ENCODE data around the gene DPP9.
A peak's percentile ranks its signal among the peaks of the same experiment; 100 is the strongest.
"Not testable (repeated sequence)": the region's sequence is repeated elsewhere in the genome, so short reads cannot be mapped to it uniquely, and the experiment has no call there.

Gene DPP9

GRCh38 chr19:4745986-4746385 lies 22.3 kb upstream of the DPP9 start:
- Histone ChIP-seq H3K27me3 (peaks cover 0 to 19% of the 10 kb centered on the region in 2 donors), H3K4me3 (no peak overlapping the region), H3K4me1 (peaks cover 0 to 15% (median 10%) of the 10 kb centered on the region in 4 donors), H3K9me3 (peaks cover 0 to 6% (median 0%) of the 10 kb centered on the region in 3 donors), H3K27ac (no peak overlapping the region), H3K36me3 (no peaks in the 10 kb centered on the region)
- intact Hi-C loops (cut with DNase I; ENCODE audit: low total_unique reads): no loop called here
- DNase-seq: no peak
- TF ChIP-seq CTCF (IDR thresholded peaks at IDR 0.05): no peak

DNA sequence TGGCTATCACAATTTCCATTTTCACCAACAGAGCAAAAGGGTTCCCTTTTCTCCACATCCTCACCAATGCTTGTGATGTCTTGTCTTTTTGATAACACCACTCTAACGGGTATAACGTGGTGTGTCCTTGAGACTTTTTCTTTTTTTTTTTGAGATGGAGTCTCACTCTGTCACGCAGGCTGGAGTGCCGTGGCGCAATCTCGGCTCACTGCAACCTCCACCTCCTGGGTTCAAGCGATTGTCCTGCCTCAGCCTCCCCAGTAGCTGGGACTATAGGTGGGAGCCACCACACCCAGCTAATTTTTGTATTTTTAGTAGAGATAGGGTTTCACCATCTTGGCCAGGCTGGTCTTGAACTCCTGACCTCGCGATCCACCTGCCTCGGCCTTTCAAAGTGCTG lies 21.5 kb upstream of the DPP9 start:
- peaks cover 0 to 15% (median 10%) of the 10 kb centered on the region in 4 donors for H3K4me1 ChIP-seq
- H3K36me3 ChIP-seq; intact Hi-C loops (cut with DNase I; ENCODE audit: low total_unique reads); H3K9me3 ChIP-seq; H3K4me3 ChIP-seq; DNase-seq: not testable (repeated sequence)
- H3K27ac ChIP-seq: peak overlapping the region; percentile 61 to 68
- peaks cover 0 to 19% of the 10 kb centered on the region in 2 donors for H3K27me3 ChIP-seq

DNA sequence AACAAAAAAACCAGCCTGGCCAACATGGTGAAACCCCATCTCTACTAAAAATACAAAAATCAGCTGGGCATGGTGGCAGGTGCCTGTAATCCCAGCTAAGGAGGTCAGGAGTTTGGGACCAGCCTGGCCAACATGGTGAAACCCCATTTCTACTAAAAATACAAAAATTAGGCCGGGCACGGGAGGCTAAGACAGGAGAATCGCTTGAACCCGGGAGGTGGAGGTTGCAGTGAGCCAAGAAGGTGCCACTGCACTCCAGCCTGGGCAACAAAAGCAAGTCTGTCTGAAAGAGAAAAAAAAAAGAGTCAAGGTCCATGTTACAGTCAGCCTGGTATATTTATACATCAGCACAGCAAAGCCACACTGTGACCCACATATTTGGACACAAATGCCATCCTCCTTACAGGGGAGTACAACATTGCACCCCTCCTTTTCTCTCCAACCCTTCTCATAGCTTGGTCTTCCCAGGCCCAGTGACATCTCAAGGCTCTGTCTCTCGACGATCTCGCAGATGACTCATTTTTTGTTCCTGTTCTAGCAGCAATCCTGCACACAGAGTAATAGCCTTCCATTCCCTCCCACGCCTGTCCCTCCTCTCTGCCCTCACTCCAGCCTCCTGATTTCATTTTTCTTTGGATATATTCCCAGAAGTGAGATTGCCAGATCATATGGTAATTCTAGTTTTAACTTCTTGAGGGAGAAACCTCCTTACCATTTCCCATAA lies 21.0 kb upstream of the DPP9 start:
- intact Hi-C loops (cut with DNase I; ENCODE audit: low total_unique reads): no loop called here
- H3K4me1 ChIP-seq: peaks cover 0 to 15% (median 10%) of the 10 kb centered on the region in 4 donors
- peaks cover 0 to 18% of the 10 kb centered on the region in 2 donors for H3K27me3 ChIP-seq
- peak in 1 of 2 donors; percentile 39 for DNase-seq
- H3K4me3 ChIP-seq: no peak overlapping the region
- peaks cover 0 to 6% (median 0%) of the 10 kb centered on the region in 3 donors for H3K9me3 ChIP-seq
- no peak for TF ChIP-seq CTCF (IDR thresholded peaks at IDR 0.05)
- no peaks in the 10 kb centered on the region for H3K36me3 ChIP-seq
- peak overlapping the region; percentile 61 to 68 for H3K27ac ChIP-seq

GRCh38 chr19:4742723-4743646 lies 19.3 kb upstream of the DPP9 start:
- Histone ChIP-seq H3K36me3 (no peaks in the 10 kb centered on the region), H3K4me3 (no peak overlapping the region), H3K9me3 (no peaks in the 10 kb centered on the region), H3K4me1 (peaks cover 0 to 15% (median 10%) of the 10 kb centered on the region in 4 donors), H3K27me3 (peaks cover 0 to 9% of the 10 kb centered on the region in 2 donors), H3K27ac (no peak overlapping the region)
- intact Hi-C loops (cut with DNase I; ENCODE audit: low total_unique reads): no loop called here
- DNase-seq: no peak
- no peak for TF ChIP-seq CTCF (IDR thresholded peaks at IDR 0.05)

- Histone ChIP-seq H3K27me3 (peaks cover 0 to 24% of the 10 kb centered on the region in 2 donors), H3K36me3 (no peaks in the 10 kb centered on the region), H3K4me3 (no peak overlapping the region), H3K9me3 (no peaks in the 10 kb centered on the region), H3K27ac (no peak overlapping the region), H3K4me1 (peaks cover 0 to 10% (median 8%) of the 10 kb centered on the region in 4 donors)
- TF ChIP-seq CTCF (IDR thresholded peaks at IDR 0.05): no peak
- DNase-seq: no peak
- intact Hi-C loops (cut with DNase I; ENCODE audit: low total_unique reads): no loop called here
Observed at GRCh38 chr19:4740092-4740491, 16.4 kb upstream of the DPP9 start.

DNA sequence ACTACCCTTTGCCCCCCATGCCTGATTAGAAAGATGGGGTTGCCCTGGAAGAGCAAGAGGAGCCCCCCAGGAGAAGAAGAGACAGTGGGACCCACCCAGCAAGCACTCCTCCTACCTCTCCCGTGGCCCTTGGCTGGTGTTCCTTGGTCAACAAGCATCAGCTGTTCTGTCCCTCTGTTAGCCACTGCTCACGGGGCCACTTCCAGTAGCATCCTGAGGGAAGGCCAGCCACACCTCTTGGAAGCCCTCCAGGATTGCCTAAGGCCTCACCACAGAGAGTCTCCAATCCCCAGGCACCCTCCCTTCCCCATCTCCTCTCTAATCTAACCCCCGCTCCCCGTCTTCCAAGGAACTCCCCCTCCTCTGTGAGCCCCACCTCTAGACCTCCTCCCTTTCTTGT lies 15.1 kb upstream of the DPP9 start:
- peaks cover 0 to 28% of the 10 kb centered on the region in 2 donors for H3K27me3 ChIP-seq
- DNase-seq: no peak
- H3K4me3 ChIP-seq: no peak overlapping the region
- intact Hi-C loops (cut with DNase I; ENCODE audit: low total_unique reads): loop anchor here (10.0 kb wide), 1 partner anchor 296 kb away; no protein-coding TSS in a partner anchor
- H3K4me1 ChIP-seq: no peaks in the 10 kb centered on the region
- no peak for TF ChIP-seq CTCF (IDR thresholded peaks at IDR 0.05)
- no peaks in the 10 kb centered on the region for H3K36me3 ChIP-seq
- no peak overlapping the region for H3K27ac ChIP-seq
- no peaks in the 10 kb centered on the region for H3K9me3 ChIP-seq
